Right lobe of liver (tissue), 6 donors: ENCODE results near the gene NUP133. TPM values are rescaled to one million over a fixed set of nuclear protein-coding genes. Genes with fewer than 3 reads are reported as not detected.
A peak's percentile ranks its signal among the peaks of the same experiment; 100 is the strongest.

Source experiments
- ATAC-seq, 4 donors: fragments of 200-7000 bp; cut with Tn5 transposase; one replicate each; pipeline ENCODE4 v1.9.1; 2020; ENCODE audit warnings: mild to moderate bottlenecking in 4 of 4, moderate library complexity in 4 of 4
- DNase-seq, 3 donors: peaks; one replicate each; pipeline ENCODE4 v3.0.0-alpha.2; 2020
- H3K27ac ChIP-seq, 3 donors: fragments of 200-600 bp; one replicate each; pipeline ENCODE4 v1.8.0; 2022
- H3K27me3 ChIP-seq, 2 donors: fragments of 200-600 bp; one replicate each; pipeline ENCODE4 v1.8.0; 2022
- H3K36me3 ChIP-seq, 4 donors: fragments of 200-600 bp; sonication (generic) in 1 of 4; one replicate each; pipeline versions ENCODE4 v1.5.1 to v1.8.0; 2017 to 2022; ENCODE audit warnings: control low read depth in 1 of 4
- H3K4me1 ChIP-seq, 4 donors: fragments of 200-600 bp; sonication (generic) in 1 of 4; one replicate each; pipeline versions ENCODE4 v1.5.1 to v1.8.0; 2017 to 2022; ENCODE audit warnings: control low read depth in 1 of 4
- H3K4me3 ChIP-seq, 3 donors: fragments of 200-600 bp; one replicate each; pipeline ENCODE4 v1.8.0; 2022
- H3K9me3 ChIP-seq, 4 donors: fragments of 200-600 bp; sonication (generic) in 1 of 4; one replicate each; pipeline versions ENCODE4 v1.5.1 to v1.8.0; 2017 to 2022; ENCODE audit warnings: control low read depth in 1 of 4
- POLR2A ChIP-seq: fragments of 450-650 bp; IDR thresholded peaks from one replicate; pipeline ENCODE4 v1.6.1; 2017; ENCODE audit warnings: antibody characterized with exemption, mild to moderate bottlenecking
- WGBS: methylation state at CpG from one replicate; pipeline ENCODE4 v1.1.6; 2018; ENCODE audit warnings: low coverage, low lambda C conversion rate; ENCODE audit not compliant: insufficient coverage; ENCODE audit errors: missing lambda C conversion rate; 5-methylcytosine and 5-hydroxymethylcytosine counted together
- intact Hi-C, 2 donors: fragments of 100-400 bp; cut with DNase I; formaldehyde crosslinking; loops; one replicate each; pipeline versions ENCODE4 v1.11.2 to v1.14.1; 2022
- total RNA-seq, 6 experiments: library from RNA; depleted of rRNA in 2 of 6; stranded (reverse); fragments of >200 nt in 2 of 6; fragmentation: NEBNext Ultra II Directional in 3 of 6; extraction: Animal tissue kit (Norgen Biotek cat#: 25700) in 3 of 6; gene quantifications; one replicate each; pipeline versions ENCODE4 v1.1.0 to v1.2.4, GENCODE V29; 2016 to 2023
- TF ChIP-seq, protein P1 (sequence below), 4 donors: fragments of 200-600 bp in 3 of 4; fragments of 450-650 bp in 1 of 4; IDR thresholded peaks; one replicate each; pipeline versions ENCODE4 v1.5.1 to v1.8.0; 2016 to 2022; ENCODE audit warnings: antibody characterized with exemption in 4 of 4, mild to moderate bottlenecking in 2 of 4
- donor health status: DM: no; HTN: yes; CAD: no.
- donor health status: DM: no; HTN: no; CAD: no.
- donor health status: DM: no; HTN: no; CAD: no.
- donor health status: DM: no; HTN: yes; CAD: no.
- donor health status: DM: no; HTN: yes; CAD: no.

The NUP133 gene
- total RNA-seq, 6 experiments from 2014 or later: 8.5 to 14.4 (median 11.5) TPM

DNA sequence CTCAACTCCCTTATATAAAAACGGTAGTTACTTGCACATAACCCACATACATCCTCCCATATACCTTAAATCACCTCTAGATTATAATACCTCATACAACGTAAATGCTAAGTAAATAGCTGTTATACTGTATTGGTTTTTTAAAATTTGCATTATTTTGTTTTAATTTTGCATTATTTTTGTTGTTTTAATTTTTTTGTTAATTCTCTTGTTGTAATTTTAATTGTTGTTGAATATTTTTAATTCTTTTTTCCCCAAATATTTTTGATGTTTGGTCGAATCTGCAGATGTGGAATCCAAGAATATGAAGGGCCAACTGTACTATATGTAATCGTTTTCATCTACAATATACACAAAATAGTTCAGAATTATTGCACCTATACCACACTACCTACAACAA is 50.7 kb downstream of the NUP133 start:
- no peaks in the 10 kb centered on the region for H3K4me1 ChIP-seq
- no peaks in the 10 kb centered on the region for H3K9me3 ChIP-seq
- no peak for DNase-seq
- 87% methylated on average over 4 of the region's 4 CpGs for WGBS
- H3K27me3 ChIP-seq: no peaks in the 10 kb centered on the region
- peaks cover 0 to 61% (median 6%) of the 10 kb centered on the region in 4 donors for H3K36me3 ChIP-seq
- intact Hi-C loops: no loop called here
- TF ChIP-seq, protein P1, sequence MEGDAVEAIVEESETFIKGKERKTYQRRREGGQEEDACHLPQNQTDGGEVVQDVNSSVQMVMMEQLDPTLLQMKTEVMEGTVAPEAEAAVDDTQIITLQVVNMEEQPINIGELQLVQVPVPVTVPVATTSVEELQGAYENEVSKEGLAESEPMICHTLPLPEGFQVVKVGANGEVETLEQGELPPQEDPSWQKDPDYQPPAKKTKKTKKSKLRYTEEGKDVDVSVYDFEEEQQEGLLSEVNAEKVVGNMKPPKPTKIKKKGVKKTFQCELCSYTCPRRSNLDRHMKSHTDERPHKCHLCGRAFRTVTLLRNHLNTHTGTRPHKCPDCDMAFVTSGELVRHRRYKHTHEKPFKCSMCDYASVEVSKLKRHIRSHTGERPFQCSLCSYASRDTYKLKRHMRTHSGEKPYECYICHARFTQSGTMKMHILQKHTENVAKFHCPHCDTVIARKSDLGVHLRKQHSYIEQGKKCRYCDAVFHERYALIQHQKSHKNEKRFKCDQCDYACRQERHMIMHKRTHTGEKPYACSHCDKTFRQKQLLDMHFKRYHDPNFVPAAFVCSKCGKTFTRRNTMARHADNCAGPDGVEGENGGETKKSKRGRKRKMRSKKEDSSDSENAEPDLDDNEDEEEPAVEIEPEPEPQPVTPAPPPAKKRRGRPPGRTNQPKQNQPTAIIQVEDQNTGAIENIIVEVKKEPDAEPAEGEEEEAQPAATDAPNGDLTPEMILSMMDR (IDR thresholded peaks at IDR 0.05): no peak
- no peak for TF ChIP-seq POLR2A
- no peak for ATAC-seq
- no peak overlapping the region for H3K4me3 ChIP-seq
- no peak overlapping the region for H3K27ac ChIP-seq

DNA sequence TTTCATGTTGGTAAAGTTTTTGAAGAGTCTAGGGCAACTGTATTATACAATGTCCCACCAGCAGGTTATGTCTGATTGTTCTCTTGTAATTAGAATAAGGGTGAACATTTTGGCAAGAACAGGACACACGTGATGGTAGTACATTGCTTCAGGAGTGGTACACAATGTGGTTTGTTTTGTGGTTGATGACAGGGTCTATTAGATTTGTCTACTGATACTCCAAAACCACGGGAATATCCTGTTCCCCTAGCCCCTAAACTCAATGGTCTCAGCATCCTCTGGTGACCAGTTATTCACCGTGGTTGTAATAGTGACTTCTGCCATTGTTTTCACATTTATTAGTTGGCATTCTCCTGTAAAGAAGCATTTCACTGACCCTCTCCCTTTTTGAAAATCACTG is 52.1 kb downstream of the NUP133 start:
- Histone ChIP-seq H3K4me3 (no peak overlapping the region), H3K9me3 (no peaks in the 10 kb centered on the region), H3K36me3 (peaks cover 0 to 49% (median 7%) of the 10 kb centered on the region in 4 donors), H3K27ac (no peak overlapping the region), H3K27me3 (no peaks in the 10 kb centered on the region), H3K4me1 (no peaks in the 10 kb centered on the region)
- intact Hi-C loops: no loop called here
- 58% methylated on average over 2 of the region's 3 CpGs for WGBS
- no peak for ATAC-seq
- DNase-seq: no peak
- no peak for TF ChIP-seq POLR2A
- TF ChIP-seq, protein P1 (IDR thresholded peaks at IDR 0.05): no peak

DNA sequence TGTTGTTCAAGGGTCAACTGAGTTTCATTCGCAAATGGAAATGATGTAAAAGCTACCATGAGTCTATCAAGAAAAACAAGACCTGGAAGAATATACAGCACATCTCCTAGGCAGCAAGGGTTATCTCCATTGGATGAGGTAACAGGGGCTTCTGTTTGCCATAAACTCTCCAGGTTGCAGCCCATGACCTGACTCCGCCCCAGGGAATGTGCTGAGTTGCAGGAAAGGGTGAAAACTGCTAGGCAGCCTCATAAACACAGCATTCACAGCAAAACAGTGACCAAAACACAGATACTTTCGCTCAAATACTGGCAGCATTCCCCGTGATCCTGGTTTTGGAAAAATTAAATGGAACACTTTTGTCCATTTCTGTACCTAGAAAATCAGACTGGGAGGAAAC is 54.1 kb downstream of the NUP133 start:
- DNase-seq: no peak
- Histone ChIP-seq H3K36me3 (peaks cover 0 to 40% (median 7%) of the 10 kb centered on the region in 4 donors), H3K27me3 (no peaks in the 10 kb centered on the region), H3K9me3 (no peaks in the 10 kb centered on the region), H3K4me1 (no peaks in the 10 kb centered on the region), H3K27ac (no peak overlapping the region), H3K4me3 (no peak overlapping the region)
- ATAC-seq: no peak
- intact Hi-C loops: no loop called here
- TF ChIP-seq POLR2A: no peak
- TF ChIP-seq, protein P1 (IDR thresholded peaks at IDR 0.05): no peak
- whole genome bisulfite sequencing: 80% methylated on average over 2 of the region's 4 CpGs

DNA sequence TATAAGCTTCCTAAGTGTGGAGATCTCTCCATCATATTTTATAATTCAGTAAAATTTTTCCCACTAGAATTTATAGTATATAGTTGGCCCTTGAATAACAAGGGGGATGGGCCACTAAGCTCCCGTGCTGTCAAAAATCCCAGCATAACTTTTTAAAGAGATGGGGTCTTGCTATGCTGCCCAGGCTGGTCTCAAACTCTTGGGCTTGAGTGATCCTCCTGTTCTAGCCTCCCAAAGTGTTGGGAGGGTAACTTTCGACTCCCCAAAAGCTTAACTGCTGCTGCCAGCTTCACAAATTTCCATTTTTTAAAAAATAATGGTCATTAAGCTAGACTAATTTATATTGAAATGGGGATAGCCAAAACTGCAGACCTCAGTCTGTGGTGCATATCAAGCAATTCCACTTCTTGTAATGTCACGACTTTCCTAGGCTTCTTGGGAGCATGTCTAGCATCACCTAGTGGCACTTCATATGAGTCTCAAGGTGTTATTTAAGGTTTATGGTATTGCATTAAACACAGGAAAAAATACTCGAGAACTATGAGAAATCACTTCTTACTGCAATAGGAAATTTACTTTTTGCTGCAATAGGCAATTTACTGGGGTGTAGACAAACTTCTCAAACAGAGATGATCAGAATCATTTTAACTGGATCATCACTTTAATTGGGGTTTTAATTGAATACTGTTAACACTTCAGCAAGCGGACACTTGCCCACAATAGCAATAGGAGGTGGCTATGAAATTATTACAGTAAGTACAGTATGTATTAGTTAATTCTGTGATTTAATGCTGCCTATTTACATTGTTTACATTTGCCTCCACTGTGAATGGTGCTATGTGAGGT is 55.0 kb downstream of the NUP133 start:
- intact Hi-C loops: no loop called here
- WGBS: 74% methylated on average over 5 of the region's 5 CpGs

More for the DNA sequence above, 55.0 kb downstream of the NUP133 start:
- Histone ChIP-seq H3K36me3 (peaks cover 0 to 39% (median 7%) of the 10 kb centered on the region in 4 donors), H3K9me3 (no peaks in the 10 kb centered on the region), H3K4me1 (no peaks in the 10 kb centered on the region), H3K4me3 (no peak overlapping the region), H3K27me3 (no peaks in the 10 kb centered on the region), H3K27ac (no peak overlapping the region)
- no peak for TF ChIP-seq POLR2A
- TF ChIP-seq, protein P1 (IDR thresholded peaks at IDR 0.05): peak; percentile 23 to 44 (median 36)
- DNase-seq (no peak), ATAC-seq (no peak)
